ENCODE measurements around the gene STPG2.

- TF ChIP-seq POLR2A (IDR thresholded peaks at IDR 0.05; ENCODE audit: low read length), result no peak
- no peak for TF ChIP-seq GATA1 (IDR thresholded peaks at IDR 0.05; ENCODE audit: low read depth, low read length)
Measured at GRCh38 chr4:97585274-97585673, 558.0 kb downstream of the STPG2 start.

Data from erythroblast (primary cell).